OCI-LY3 (cell line): ENCODE results near the gene TENM4.

Experiments used
- H2AFZ ChIP-seq: fragments of 200-600, 300-600 bp; shearing (Covaris generic); 2 replicates; pipeline ENCODE4 v1.6.0; 2014; ENCODE audit warnings: antibody characterized with exemption, low read depth, low read length
- H3K27ac ChIP-seq: fragments of 200-600, 300-600 bp; sonication (generic); 2 replicates; pipeline ENCODE4 v1.5.1; 2014; ENCODE audit warnings: mild to moderate bottlenecking, low read length, moderate library complexity, mixed read lengths
- H3K27me3 ChIP-seq: fragments of 200-600, 300-600 bp; sonication (generic); 2 replicates; pipeline ENCODE4 v1.6.1; 2014; ENCODE audit warnings: low read depth, low read length, mixed read lengths
- H3K36me3 ChIP-seq: fragments of 200-600, 300-600 bp; sonication (generic); replicated peaks from 2 replicates; pipeline ENCODE3; 2014; ENCODE audit warnings: low read depth, low read length, mixed read lengths
- H3K4me1 ChIP-seq: fragments of 300-600, 200-600 bp; sonication (generic); 2 replicates; pipeline ENCODE4 v1.6.1; 2014; ENCODE audit warnings: low read length, mixed read lengths
- H3K4me2 ChIP-seq: fragments of 200-600, 300-600 bp; sonication (generic); 2 replicates; pipeline ENCODE4 v1.6.1; 2014; ENCODE audit warnings: low read length, mixed read lengths
- H3K4me3 ChIP-seq: fragments of 300-600, 200-600 bp; sonication (generic); 2 replicates; pipeline ENCODE4 v1.5.1; 2014; ENCODE audit warnings: antibody characterized with exemption, mild to moderate bottlenecking, low read length, moderate library complexity
- H3K79me2 ChIP-seq: fragments of 300-600, 200-600 bp; shearing (Covaris generic); 2 replicates; pipeline ENCODE4 v1.6.1; 2014; ENCODE audit warnings: mild to moderate bottlenecking, low read length, mixed read lengths
- H3K9ac ChIP-seq: fragments of 300-600, 200-600 bp; shearing (Covaris generic); 2 replicates; pipeline ENCODE4 v1.6.0; 2014; ENCODE audit warnings: mild to moderate bottlenecking, low read length, moderate library complexity
- H3K9me3 ChIP-seq: fragments of 200-600, 300-600 bp; shearing (Covaris generic); 2 replicates; pipeline ENCODE4 v1.6.1; 2014; ENCODE audit warnings: low read length, mixed read lengths; ENCODE audit not compliant: insufficient read depth
- H4K20me1 ChIP-seq: fragments of 200-600, 300-600 bp; sonication (generic); 2 replicates; pipeline ENCODE4 v1.6.1; 2016; ENCODE audit warnings: low read length, mixed read lengths; ENCODE audit not compliant: insufficient read depth
- EZH2phosphoT487 ChIP-seq: fragments of 200-600 bp; shearing (Covaris generic); IDR thresholded peaks from 2 replicates; pipeline ENCODE4 v1.6.1; 2018; ENCODE audit warnings: antibody characterized with exemption, mixed run types, low read depth
- TF ChIP-seq, protein P1 (sequence below): fragments of 200-600, 300-600 bp; sonication (generic); IDR thresholded peaks from 2 replicates; pipeline ENCODE4 v1.5.1; 2014; ENCODE audit warnings: antibody characterized with exemption, low read length, low read depth

Gene TENM4

DNA sequence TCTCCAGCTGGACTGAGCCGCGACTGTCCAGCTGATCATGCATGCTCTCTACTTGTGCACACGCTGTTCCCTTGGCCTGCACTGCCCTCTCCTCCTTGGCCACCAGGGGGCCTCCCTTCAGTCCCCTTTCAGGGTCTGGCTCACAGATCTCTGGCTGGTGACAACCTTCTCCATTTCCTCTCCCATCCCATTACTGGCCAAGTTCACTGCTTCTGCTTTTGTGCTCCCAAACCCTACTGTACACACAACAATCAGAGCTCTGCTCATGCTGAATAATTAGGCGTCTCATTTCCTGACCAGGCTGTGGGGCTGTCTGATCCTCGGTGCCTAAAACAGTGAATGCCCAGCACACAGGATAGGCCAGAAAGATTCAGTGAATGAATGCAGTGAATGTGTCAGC is 642.2 kb downstream of the TENM4 start:
- H2AFZ ChIP-seq: no peak overlapping the region
- no peak overlapping the region for H3K4me2 ChIP-seq
- no peak overlapping the region for H3K27ac ChIP-seq
- no peaks in the 10 kb centered on the region for H4K20me1 ChIP-seq
- no peak overlapping the region for H3K4me3 ChIP-seq
- no peaks in the 10 kb centered on the region for H3K9me3 ChIP-seq
- no peak for TF ChIP-seq EZH2phosphoT487
- TF ChIP-seq, protein P1, sequence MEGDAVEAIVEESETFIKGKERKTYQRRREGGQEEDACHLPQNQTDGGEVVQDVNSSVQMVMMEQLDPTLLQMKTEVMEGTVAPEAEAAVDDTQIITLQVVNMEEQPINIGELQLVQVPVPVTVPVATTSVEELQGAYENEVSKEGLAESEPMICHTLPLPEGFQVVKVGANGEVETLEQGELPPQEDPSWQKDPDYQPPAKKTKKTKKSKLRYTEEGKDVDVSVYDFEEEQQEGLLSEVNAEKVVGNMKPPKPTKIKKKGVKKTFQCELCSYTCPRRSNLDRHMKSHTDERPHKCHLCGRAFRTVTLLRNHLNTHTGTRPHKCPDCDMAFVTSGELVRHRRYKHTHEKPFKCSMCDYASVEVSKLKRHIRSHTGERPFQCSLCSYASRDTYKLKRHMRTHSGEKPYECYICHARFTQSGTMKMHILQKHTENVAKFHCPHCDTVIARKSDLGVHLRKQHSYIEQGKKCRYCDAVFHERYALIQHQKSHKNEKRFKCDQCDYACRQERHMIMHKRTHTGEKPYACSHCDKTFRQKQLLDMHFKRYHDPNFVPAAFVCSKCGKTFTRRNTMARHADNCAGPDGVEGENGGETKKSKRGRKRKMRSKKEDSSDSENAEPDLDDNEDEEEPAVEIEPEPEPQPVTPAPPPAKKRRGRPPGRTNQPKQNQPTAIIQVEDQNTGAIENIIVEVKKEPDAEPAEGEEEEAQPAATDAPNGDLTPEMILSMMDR: peak; percentile 92
- no peaks in the 10 kb centered on the region for H3K79me2 ChIP-seq
- H3K4me1 ChIP-seq: peaks cover 5% of the 10 kb centered on the region; the same call in 1 of the 2 replicates
- H3K36me3 ChIP-seq: peaks cover 4% of the 10 kb centered on the region
- no peaks in the 10 kb centered on the region for H3K27me3 ChIP-seq
- H3K9ac ChIP-seq: no peak overlapping the region

DNA sequence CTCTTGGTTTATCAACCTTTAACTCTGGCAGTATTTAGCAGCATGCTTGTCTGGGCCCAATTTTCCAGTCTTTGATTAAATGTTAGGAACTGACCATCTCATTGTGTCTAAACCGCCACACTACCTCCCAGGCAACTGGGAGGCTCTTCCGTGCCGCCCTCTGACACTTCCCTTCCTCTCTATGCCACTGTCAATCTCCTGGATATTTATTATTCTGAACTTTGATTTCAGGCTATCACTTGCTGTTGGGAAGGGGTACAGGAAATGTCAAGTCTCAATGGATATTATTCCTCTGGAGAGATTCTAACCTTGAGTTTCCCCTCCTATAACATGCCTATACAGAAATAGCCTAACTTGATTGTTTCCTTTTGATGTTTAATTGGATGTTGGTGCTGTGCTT is 643.3 kb downstream of the TENM4 start:
- H3K4me3 ChIP-seq: no peak overlapping the region
- TF ChIP-seq, protein P1: no peak
- no peak for TF ChIP-seq EZH2phosphoT487
- H3K36me3 ChIP-seq: peaks cover 4% of the 10 kb centered on the region
- no peak overlapping the region for H2AFZ ChIP-seq
- H3K9me3 ChIP-seq: no peaks in the 10 kb centered on the region
- no peak overlapping the region for H3K9ac ChIP-seq
- no peaks in the 10 kb centered on the region for H3K79me2 ChIP-seq
- no peak overlapping the region for H3K4me2 ChIP-seq
- peaks cover 5% of the 10 kb centered on the region; the same call in 1 of the 2 replicates for H3K4me1 ChIP-seq
- no peaks in the 10 kb centered on the region for H3K27me3 ChIP-seq
- no peaks in the 10 kb centered on the region for H4K20me1 ChIP-seq
- no peak overlapping the region for H3K27ac ChIP-seq

DNA sequence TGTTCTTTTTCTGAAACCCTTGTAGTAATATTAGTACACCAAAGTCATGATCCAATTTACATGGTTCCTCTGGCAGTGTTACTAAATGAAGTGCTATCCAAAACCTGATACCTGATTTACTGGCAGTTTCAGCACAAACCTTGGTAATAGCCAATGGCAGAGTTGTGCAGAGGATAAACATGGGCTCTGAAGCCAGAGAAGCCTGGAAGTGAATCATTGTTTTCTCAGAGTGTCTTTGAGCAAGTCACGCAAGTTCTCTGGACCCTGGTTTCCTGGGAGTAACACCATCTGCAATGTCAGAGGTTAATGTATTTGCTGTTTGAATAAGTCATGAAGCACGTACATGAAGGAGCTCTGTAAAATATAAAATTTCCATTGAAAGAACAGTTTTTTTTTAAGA is 643.9 kb downstream of the TENM4 start:
- H2AFZ ChIP-seq: no peak overlapping the region
- H3K27me3 ChIP-seq: no peaks in the 10 kb centered on the region
- H3K4me2 ChIP-seq: no peak overlapping the region
- TF ChIP-seq, protein P1: no peak
- no peak for TF ChIP-seq EZH2phosphoT487
- H3K9ac ChIP-seq: no peak overlapping the region
- H3K27ac ChIP-seq: no peak overlapping the region
- peaks cover 4% of the 10 kb centered on the region for H3K36me3 ChIP-seq
- no peak overlapping the region for H3K4me3 ChIP-seq
- H3K9me3 ChIP-seq: no peaks in the 10 kb centered on the region
- peaks cover 5% of the 10 kb centered on the region; the same call in 1 of the 2 replicates for H3K4me1 ChIP-seq
- no peaks in the 10 kb centered on the region for H4K20me1 ChIP-seq
- no peaks in the 10 kb centered on the region for H3K79me2 ChIP-seq

DNA sequence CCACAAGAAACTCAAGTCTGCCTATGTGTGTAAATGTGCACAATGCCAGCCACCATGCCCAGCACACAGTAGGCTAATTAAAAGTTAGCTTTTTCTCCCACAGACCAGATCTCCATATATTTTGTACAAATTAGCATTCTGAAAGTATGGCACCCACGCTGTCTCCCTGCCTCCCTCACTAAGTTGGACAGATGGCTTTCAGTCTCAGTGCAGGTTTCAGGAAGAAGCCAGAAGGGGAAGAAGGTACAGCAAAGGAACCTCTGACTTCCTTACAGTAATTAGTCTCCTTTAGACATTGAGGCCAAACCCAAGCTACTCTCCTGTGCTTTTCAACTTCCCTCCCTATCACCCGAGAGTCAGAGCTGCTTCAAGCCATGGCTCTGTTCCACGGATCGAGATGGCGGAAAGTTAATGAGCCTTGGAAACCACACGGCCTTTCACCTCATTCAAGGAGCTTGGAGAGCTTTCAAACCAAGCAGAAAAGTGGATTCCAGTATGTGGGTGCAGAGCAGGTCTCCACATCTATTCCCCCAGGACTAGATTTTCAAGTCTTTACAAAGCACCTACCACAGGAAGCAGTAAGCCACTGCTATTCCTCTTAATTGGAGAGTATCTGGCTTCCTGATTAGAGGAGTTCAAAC is 645.1 kb downstream of the TENM4 start:
- Histone ChIP-seq H3K27ac (no peak overlapping the region), H3K4me2 (no peak overlapping the region), H3K4me3 (no peak overlapping the region)

More for the DNA sequence above, 645.1 kb downstream of the TENM4 start:
- Histone ChIP-seq H3K9ac (no peak overlapping the region), H3K79me2 (no peaks in the 10 kb centered on the region), H3K36me3 (peaks cover 4% of the 10 kb centered on the region), H2AFZ (no peak overlapping the region), H3K9me3 (no peaks in the 10 kb centered on the region), H4K20me1 (no peaks in the 10 kb centered on the region), H3K27me3 (no peaks in the 10 kb centered on the region), H3K4me1 (peaks cover 5% of the 10 kb centered on the region; the same call in 1 of the 2 replicates)
- TF ChIP-seq, protein P1: no peak
- no peak for TF ChIP-seq EZH2phosphoT487
